HL-60 (cell line): ENCODE measurements around the gene COX10.

Source experiments
- CTCF ChIP-seq: IDR thresholded peaks from one replicate; pipeline ENCODE4 v1.5.1; 2011; ENCODE audit warnings: low read length, control low read depth, inconsistent platforms; ENCODE audit not compliant: insufficient read depth
- GABPA ChIP-seq: IDR thresholded peaks from 2 replicates; pipeline ENCODE4 v1.6.1; 2012; ENCODE audit warnings: low read depth
- POLR2AphosphoS5 ChIP-seq: IDR thresholded peaks from 2 replicates; pipeline ENCODE4 v1.6.1; 2012; ENCODE audit warnings: low read depth
- REST ChIP-seq: IDR thresholded peaks from 2 replicates; pipeline ENCODE4 v1.6.1; 2012; ENCODE audit warnings: low read depth; ENCODE audit not compliant: insufficient replicate concordance
- SPI1 ChIP-seq: IDR thresholded peaks from 2 replicates; pipeline ENCODE4 v1.6.1; 2012; ENCODE audit warnings: low read depth, mild to moderate bottlenecking, borderline replicate concordance

- TF ChIP-seq CTCF (no peak), REST (no peak), POLR2AphosphoS5 (no peak), SPI1 (no peak), GABPA (no peak)
These were observed 54.4 kb downstream of the COX10 start for GRCh38 chr17:14123619-14124278.
